Stimulated activated CD4-positive, alpha-beta T cell treated with anti-CD3 and anti-CD28 coated beads, Interleukin-12 subunit alpha, Interleukin-12 subunit beta, amount 100 ng/mL, for 48 hours (primary cell): ENCODE data around the gene NFIA.
A peak's percentile ranks its signal among the peaks of the same experiment; 100 is the strongest.

Experiments used
- DNase-seq, 3 donors: peaks; one replicate each; pipeline ENCODE4 v3.0.0-alpha.2; 2020; ENCODE audit warnings: low read depth in 2 of 3, low spot score in 1 of 3

Gene NFIA

GRCh38 chr1:61082311-61083012, at the start of gene NFIA:
TSS of gene NFIA (plus strand) at chr1:61082561.
- DNase-seq: peak in 1 of 3 donors; percentile 14

- DNase-seq: no peak
Observed at GRCh38 chr1:61035880-61036279, 46.5 kb upstream of the NFIA start.

- DNase-seq: no peak
Observed at GRCh38 chr1:61042466-61043009, 39.8 kb upstream of the NFIA start.

- peak; percentile 71 to 90 (median 82) for DNase-seq
Observed at GRCh38 chr1:61043010-61043820, 39.1 kb upstream of the NFIA start.

GRCh38 chr1:61046434-61046833, 35.9 kb upstream of the NFIA start:
- no peak for DNase-seq

- no peak for DNase-seq
Observed at GRCh38 chr1:61047061-61047460, 35.3 kb upstream of the NFIA start.

GRCh38 chr1:61049850-61050540, 32.4 kb upstream of the NFIA start:
- peak; percentile 70 to 93 (median 83) for DNase-seq

GRCh38 chr1:61050541-61051442, 31.6 kb upstream of the NFIA start:
- no peak for DNase-seq

GRCh38 chr1:61051443-61051718, 31.0 kb upstream of the NFIA start:
- DNase-seq: no peak

GRCh38 chr1:61051719-61052394, 30.5 kb upstream of the NFIA start:
- no peak for DNase-seq

GRCh38 chr1:61052395-61053225, 29.8 kb upstream of the NFIA start:
- DNase-seq: no peak

- no peak for DNase-seq
Observed at GRCh38 chr1:61053226-61053711, 29.1 kb upstream of the NFIA start.

- DNase-seq: no peak
Observed at GRCh38 chr1:61053712-61054600, 28.4 kb upstream of the NFIA start.

GRCh38 chr1:61054601-61054993, 27.8 kb upstream of the NFIA start:
- DNase-seq: no peak

- DNase-seq: no peak
Observed at GRCh38 chr1:61055110-61055614, 27.2 kb upstream of the NFIA start.

- DNase-seq: no peak
Observed at GRCh38 chr1:61056196-61056572, 26.2 kb upstream of the NFIA start.

- no peak for DNase-seq
Observed at GRCh38 chr1:61056573-61057439, 25.6 kb upstream of the NFIA start.
